Measurements from ENCODE around the gene ATAD3B.
"Not testable (repeated sequence)": the region's sequence is repeated elsewhere in the genome, so short reads cannot be mapped to it uniquely, and the experiment has no call there.

- not testable (repeated sequence) for TF ChIP-seq CTCF, POLR2A (IDR thresholded peaks at IDR 0.05)
Observed at GRCh38 chr1:1508775-1509464, 37.4 kb downstream of the ATAD3B start.
